HG03457 (cell line): ENCODE measurements around the gene PVALEF.
"Not testable (repeated sequence)": the region's sequence is repeated elsewhere in the genome, so short reads cannot be mapped to it uniquely, and the experiment has no call there.

ENCODE experiments used
- ATAC-seq: cut with Tn5 transposase; IDR thresholded peaks from one replicate; pipeline ENCODE4 v1.9.1; 2021; ENCODE audit warnings: moderate number of reproducible peaks; ENCODE audit not compliant: unreplicated experiment

The PVALEF gene

GRCh38 chr17:81143200-81143527 is 22.1 kb upstream of the PVALEF start:
- ATAC-seq: no peak

DNA sequence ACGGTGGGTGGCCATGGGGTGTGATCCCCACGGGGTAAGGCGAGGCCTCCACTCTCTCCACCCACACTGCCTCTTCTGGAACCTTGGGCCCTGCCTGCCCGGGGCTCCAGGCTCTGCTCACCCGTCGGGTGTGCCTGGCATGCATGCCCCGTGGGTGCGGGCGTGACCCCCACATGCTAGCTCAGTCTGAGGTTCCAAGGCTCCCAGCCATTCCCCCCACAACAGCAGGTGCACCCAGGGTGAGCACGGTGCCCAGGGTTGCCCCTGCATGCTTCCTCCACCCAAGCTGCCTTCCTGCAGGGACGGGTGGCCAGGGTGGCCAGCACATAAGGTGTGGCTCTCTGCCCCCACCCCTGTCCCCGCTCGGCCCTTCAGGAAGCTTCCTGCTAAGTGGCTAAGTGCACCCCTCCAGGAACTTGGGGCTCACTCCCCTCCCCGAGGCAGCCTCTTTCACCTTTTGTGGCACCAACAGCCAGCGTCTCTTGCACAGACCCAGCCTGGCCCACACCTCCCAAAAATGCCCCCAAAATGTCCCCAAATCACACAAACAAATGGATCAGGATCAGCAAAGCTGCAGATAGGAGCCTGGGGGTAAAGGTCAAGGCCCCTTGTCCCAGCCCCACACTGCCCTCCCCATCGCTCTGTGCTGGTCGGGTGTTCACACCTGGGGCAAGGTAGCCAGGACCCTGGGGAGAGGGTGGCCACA is 21.4 kb upstream of the PVALEF start:
- ATAC-seq: no peak

DNA sequence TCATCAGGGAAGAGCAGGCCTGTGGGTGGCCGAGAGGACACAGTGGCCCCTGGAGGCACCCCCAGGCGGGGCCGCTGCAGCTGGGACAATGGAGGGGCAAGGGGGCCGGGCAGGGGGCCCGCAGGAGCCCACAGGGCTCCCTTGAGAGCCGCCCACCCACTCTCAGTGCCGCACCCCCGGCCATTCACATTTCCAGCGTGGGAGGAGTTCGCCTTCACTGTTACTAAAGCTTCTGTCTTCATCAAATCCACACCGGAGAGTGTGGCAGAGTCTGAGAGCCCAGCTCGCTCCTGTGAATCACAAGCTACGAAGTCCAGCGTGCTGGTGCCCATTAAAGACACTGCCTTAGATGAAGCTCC is 20.9 kb upstream of the PVALEF start:
- no peak for ATAC-seq

GRCh38 chr17:81146208-81146607 is 19.1 kb upstream of the PVALEF start:
- ATAC-seq: not testable (repeated sequence)

DNA sequence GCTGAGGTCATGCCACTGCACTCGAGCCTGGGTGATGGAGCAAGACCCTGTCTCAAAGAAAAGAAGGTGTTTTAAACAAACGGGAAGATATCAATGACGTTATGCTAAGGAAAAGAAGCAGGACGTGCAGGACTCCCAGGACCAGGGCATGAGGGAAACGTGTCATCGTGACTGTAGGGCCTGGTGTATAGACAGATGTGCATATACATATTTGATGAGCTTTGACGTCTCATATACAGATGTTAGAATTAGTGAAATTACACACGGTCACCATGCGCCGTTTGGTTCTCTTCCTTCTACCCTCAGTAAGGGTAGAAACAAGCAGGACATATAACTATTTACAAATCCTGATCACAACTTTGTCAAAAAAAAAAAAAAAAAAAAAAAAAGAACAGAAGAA is 17.6 kb upstream of the PVALEF start:
- ATAC-seq: no peak

- no peak for ATAC-seq
These were observed 16.7 kb upstream of the PVALEF start for GRCh38 chr17:81148571-81148970.

GRCh38 chr17:81148986-81149533 is 16.2 kb upstream of the PVALEF start:
- ATAC-seq: no peak

DNA sequence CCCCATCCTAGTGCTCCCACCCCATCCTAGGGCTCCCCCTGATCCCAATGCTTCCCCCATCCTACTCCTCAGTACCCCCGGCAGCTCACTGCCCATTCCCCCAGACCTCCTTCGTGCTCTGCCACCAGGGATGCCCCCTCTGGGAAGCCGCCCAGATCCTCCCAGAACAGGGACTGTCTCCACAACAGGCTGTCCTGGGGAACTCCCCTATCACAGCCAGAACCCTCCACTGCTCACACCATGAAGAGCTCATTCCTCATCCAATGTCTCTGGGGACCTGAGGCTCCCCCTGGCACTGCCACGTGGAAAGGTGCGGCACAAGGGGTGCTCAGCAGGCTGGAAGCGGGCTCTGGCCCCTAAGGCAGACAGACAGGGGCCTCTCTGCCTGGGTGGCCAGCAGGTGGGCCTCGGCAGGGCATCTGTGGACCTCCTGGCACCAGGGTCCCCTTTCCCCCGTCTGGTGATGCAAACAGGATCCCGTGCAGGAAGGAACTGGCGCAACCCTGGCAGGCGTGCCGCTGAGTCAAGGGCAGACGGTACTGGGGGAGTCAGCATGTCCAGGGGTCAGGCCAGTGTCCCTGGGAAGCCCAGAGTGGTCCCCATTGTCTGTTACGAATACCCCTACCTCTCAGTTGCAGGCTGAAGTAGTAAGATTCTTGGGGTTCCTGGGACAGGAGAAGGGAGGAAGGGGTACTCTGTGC is 14.8 kb upstream of the PVALEF start:
- no peak for ATAC-seq

GRCh38 chr17:81151278-81151677 is 14.0 kb upstream of the PVALEF start:
- ATAC-seq: no peak

DNA sequence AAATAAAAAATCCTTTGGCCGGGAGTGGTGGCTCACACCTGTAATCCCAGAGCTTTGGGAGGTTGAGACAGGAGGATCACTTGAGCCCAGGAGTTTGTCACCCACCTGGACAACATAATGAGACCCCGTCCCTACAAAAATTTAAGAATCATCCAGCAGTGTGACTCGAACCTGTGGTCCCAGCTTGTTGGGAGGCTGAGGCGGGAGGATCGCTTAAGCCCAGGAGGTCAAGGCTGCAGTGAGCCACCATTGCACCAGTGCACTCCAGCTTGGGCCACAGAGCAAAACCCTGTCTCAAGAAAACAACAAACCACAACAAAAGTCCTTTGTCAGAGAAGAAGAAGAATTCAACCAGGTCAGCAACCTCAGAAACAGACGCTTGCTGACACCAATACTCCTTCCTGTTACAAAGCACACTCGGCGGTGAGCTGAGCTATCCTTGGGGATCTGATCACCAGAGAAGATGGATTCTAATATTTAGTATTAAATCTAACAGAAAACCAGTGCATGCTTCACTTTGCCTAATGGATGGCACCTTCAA is 12.9 kb upstream of the PVALEF start:
- no peak for ATAC-seq

GRCh38 chr17:81153340-81153803 is 11.9 kb upstream of the PVALEF start:
- ATAC-seq: no peak

GRCh38 chr17:81154016-81154415 is 11.3 kb upstream of the PVALEF start:
- not testable (repeated sequence) for ATAC-seq

DNA sequence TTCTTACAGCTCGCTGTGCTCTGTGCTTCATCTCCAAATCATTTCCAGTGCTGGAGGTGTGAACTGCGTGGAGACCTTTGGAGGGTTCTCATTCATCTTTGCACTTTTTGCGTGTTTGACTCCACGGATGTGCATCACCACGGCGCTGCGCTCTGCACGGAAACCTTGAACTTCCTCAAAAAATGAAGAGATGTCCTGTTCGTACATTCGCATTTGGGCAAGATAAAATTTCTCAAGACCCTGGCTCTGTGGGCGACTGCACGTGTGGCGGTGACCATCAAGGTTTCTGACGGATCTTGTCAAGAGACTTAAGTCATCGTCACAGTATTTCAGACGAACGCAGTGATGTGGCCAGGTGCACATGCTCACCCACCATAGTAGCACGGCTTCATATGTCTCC is 10.3 kb upstream of the PVALEF start:
- ATAC-seq: no peak

- no peak for ATAC-seq
These were observed 8.2 kb upstream of the PVALEF start for GRCh38 chr17:81156866-81157805.

DNA sequence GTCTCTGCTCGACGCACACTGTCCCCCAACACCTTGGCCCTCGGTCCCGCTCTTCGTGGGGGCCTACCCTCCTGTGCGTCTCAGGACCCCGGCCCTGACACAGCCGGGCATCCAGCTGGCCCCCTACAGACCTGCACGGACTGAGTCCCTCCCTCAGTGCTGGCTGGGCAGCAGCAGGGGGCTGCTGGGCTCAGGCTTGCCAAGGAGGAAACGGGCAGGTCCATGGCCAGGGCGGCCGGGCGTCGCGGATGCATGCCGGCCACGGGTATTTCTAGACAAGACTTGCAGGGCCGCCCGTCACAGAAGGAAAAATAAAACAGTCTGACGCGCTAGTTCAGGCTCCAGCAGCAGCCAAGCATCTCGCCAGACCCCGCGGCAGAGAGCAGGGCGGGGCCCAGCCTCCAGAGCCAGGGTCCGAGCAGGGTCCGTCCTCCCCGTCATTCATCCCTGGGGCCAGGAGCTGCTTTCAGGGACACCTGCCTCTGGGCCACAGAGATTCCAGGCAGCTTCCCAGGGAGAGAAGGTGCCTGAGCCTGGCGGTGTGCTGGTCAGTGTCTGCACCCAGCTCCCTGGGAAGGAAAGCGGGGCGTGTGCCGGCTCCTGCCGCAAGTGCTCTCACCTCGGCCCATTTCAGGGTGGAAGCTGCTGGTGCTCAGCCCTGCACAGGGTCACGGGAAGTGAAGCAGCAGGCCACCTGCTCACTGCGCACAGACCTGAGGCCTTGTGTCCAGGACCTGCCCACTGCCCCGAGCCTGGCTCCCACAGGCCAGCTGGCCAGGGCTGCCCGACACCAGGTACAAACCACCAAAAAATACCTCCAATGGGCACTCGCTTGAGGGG is 7.2 kb upstream of the PVALEF start:
- no peak for ATAC-seq

DNA sequence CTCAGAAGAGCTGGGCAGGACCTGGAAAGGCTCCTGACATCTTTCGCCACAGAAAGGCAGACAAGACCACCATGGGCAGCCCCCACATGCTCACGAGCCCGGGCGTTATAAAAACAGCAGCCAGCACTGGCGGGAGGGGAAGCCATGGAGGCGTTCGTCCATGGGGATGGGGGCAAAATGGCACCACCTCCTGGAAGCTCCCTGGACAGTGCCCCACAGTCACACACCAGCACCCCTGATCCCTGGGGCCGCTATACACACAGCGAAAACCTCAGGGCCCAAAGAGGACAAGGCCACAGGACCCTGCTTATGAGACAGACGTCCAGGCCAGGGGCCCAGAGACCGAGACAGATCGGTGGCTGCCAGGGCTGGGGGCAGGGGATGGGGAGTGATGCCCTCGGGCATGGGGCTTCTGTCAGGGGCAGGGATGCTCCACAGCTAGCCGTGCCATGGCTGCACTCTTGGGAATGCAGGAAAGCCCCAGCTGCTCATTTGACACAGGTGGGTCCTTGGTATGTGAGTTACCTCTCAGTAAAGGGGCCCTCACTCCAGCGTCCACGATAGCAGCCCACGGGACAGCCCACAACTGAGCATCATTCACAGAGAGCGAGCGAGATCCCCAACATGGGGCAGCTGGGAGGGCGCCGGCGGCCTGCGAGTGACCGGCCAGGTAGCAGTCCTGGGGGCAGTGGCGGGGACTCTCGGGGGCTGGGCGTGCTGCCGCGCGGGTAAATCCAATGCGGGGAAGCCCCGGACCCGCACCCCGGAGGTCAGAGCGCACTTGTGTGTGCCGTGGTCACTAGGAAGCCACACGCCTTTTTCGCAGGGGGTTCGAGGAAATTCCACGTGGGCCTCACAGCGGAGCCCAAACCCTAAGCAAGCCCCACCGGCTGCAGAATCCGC is 6.4 kb upstream of the PVALEF start:
- no peak for ATAC-seq

DNA sequence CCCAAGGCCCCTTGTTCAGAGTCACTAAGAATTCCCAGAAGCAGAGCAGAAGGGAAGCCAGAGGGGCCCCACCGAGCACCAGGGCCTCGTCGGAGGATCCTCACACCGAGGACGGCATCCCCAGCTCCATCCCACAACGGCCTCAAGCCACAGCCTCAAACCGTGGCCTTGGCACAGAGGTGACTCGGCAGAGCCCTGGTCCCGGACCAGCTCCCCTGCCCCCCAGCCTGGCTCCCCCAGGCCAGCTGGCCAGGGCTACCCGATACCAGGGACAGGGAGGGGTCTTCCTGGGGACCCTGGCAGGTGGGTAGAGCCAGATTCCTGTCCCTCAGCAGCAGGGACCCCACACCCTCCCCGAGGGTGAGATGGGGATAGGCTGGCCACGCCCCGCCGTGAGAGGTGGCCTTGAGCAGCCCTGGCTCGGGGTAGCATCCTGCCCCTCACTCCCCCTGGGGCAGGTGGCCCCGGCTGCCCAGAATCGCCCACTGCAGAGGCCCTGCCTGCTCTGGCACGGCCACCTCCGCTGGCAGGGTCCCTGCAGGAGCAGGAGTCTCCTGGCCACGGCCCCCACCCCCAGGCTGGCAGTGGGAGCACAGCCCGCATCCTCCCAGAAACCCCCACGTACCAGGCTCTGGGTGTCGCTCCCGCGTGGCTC is 5.6 kb upstream of the PVALEF start:
- no peak for ATAC-seq

DNA sequence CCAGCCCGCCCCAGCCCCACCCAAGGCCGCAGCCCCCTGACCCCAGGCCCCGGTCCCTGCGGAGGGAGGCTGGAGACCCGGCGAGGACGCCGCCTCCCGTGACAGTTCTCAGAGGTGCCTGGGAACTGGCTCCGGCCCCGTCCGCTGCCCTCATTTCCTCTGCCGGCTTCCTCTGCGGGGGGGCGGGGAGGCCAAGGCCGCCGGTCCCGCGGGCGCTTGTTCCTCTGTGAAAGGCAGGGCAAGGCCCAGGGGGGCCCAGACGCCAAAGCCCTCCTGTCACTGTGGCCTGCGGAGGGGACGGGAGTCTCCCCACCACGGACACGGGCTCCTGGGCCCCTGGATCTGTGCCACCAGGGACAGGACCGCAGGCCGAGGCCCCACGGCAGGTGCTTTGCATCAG is 5.0 kb upstream of the PVALEF start:
- ATAC-seq: no peak
